Lung (tissue), 12 donors: ENCODE results near the gene SLN. TPM values are rescaled to one million over a fixed set of nuclear protein-coding genes. Genes with fewer than 3 reads are reported as not detected.
A peak's percentile ranks its signal among the peaks of the same experiment; 100 is the strongest.

Experiments used
- ATAC-seq: fragments of 200-7000 bp; cut with Tn5 transposase; one replicate; pipeline ENCODE4 v1.9.1; 2020; ENCODE audit warnings: moderate number of reproducible peaks; ENCODE audit not compliant: insufficient read depth, low FRiP score
- DNase-seq, 3 donors: peaks; one replicate each; pipeline ENCODE4 v3.0.0-alpha.2; 2013 to 2017
- H3K27ac ChIP-seq, 2 donors: one replicate each; pipeline ENCODE4 v1.5.1; 2013; ENCODE audit warnings: mild to moderate bottlenecking in 2 of 2, moderate library complexity in 2 of 2, control low read depth in 1 of 2, inconsistent platforms in 1 of 2, low read depth in 1 of 2, low read length in 1 of 2
- H3K27me3 ChIP-seq, 3 donors: one replicate each; pipeline ENCODE4 v1.5.1; 2013; ENCODE audit warnings: low read length in 2 of 3; ENCODE audit not compliant: control insufficient read depth in 3 of 3, insufficient read depth in 3 of 3
- H3K36me3 ChIP-seq, 4 donors: one replicate each; pipeline ENCODE4 v1.5.1; 2013; ENCODE audit warnings: low read length in 4 of 4, mild to moderate bottlenecking in 1 of 4, moderate library complexity in 1 of 4; ENCODE audit not compliant: control insufficient read depth in 4 of 4, insufficient read depth in 4 of 4
- H3K4me1 ChIP-seq, 5 donors: one replicate each; pipeline ENCODE4 v1.5.1; 2013; ENCODE audit warnings: low read length in 5 of 5, mild to moderate bottlenecking in 2 of 5, moderate library complexity in 1 of 5; ENCODE audit not compliant: control insufficient read depth in 5 of 5, insufficient read depth in 5 of 5
- H3K4me3 ChIP-seq: one replicate; pipeline ENCODE4 v1.5.1; 2013; ENCODE audit warnings: mild to moderate bottlenecking, control low read depth, moderate library complexity
- H3K9ac ChIP-seq, 2 donors: one replicate each; pipeline ENCODE4 v1.5.1; 2013; ENCODE audit warnings: low read length in 2 of 2, control low read depth in 1 of 2; ENCODE audit not compliant: insufficient read depth in 1 of 2
- H3K9me3 ChIP-seq, 4 donors: one replicate each; pipeline ENCODE4 v1.5.1; 2013; ENCODE audit warnings: low read length in 3 of 4, mild to moderate bottlenecking in 1 of 4, moderate library complexity in 1 of 4; ENCODE audit not compliant: control insufficient read depth in 4 of 4, insufficient read depth in 3 of 4
- WGBS, 2 donors: extraction: QIAGEN DNeasy Blood & Tissue Kit; methylation state at CpG; one replicate each; pipeline ENCODE4 v1.1.7; 2013; 5-methylcytosine and 5-hydroxymethylcytosine counted together
- polyA plus RNA-seq, 2 donors: library from polyadenylated mRNA; stranded (reverse); fragments of 200-250 nt; gene quantifications; one replicate each; pipeline ENCODE4 v1.2.1, GENCODE V29; 2013
- total RNA-seq, 2 donors: library from RNA; depleted of rRNA in 1 of 2; stranded (reverse); fragments of >200 nt in 1 of 2; gene quantifications; one replicate each; pipeline ENCODE4 v1.2.1, GENCODE V29; 2014 to 2021
- TF ChIP-seq, protein P1 (sequence below): IDR thresholded peaks from 2 replicates; pipeline ENCODE4 v1.5.1; 2012; ENCODE audit warnings: mild to moderate bottlenecking; ENCODE audit errors: control extremely low read depth, extremely low read depth
- donor health status: control.
- donor health status: control.
- donor health status: Bipolar disorder and iron deficiency.
- donor health status: healthy.
- donor health status: DM: yes; HTN: yes; CAD: no.

Gene SLN
- total and polyA plus RNA-seq, 4 donors, result 0.49 to 0.77 TPM; not detected in 2

- Histone ChIP-seq H3K9ac (no peak overlapping the region), H3K27ac (no peak overlapping the region), H3K4me1 (peaks cover 0 to 4% (median 0%) of the 10 kb centered on the region in 5 donors), H3K4me3 (no peak overlapping the region), H3K9me3 (peaks cover 0 to 2% (median 0%) of the 10 kb centered on the region in 4 donors), H3K36me3 (no peaks in the 10 kb centered on the region), H3K27me3 (no peaks in the 10 kb centered on the region)
- TF ChIP-seq, protein P1, sequence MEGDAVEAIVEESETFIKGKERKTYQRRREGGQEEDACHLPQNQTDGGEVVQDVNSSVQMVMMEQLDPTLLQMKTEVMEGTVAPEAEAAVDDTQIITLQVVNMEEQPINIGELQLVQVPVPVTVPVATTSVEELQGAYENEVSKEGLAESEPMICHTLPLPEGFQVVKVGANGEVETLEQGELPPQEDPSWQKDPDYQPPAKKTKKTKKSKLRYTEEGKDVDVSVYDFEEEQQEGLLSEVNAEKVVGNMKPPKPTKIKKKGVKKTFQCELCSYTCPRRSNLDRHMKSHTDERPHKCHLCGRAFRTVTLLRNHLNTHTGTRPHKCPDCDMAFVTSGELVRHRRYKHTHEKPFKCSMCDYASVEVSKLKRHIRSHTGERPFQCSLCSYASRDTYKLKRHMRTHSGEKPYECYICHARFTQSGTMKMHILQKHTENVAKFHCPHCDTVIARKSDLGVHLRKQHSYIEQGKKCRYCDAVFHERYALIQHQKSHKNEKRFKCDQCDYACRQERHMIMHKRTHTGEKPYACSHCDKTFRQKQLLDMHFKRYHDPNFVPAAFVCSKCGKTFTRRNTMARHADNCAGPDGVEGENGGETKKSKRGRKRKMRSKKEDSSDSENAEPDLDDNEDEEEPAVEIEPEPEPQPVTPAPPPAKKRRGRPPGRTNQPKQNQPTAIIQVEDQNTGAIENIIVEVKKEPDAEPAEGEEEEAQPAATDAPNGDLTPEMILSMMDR, result no peak
- WGBS, 2 donors, result 81 to 84% methylated on average over 4 of the region's 4 CpGs
- DNase-seq, result no peak
- ATAC-seq, result no peak
Measured at GRCh38 chr11:107682171-107682570, 29.7 kb downstream of the SLN start.

DNA sequence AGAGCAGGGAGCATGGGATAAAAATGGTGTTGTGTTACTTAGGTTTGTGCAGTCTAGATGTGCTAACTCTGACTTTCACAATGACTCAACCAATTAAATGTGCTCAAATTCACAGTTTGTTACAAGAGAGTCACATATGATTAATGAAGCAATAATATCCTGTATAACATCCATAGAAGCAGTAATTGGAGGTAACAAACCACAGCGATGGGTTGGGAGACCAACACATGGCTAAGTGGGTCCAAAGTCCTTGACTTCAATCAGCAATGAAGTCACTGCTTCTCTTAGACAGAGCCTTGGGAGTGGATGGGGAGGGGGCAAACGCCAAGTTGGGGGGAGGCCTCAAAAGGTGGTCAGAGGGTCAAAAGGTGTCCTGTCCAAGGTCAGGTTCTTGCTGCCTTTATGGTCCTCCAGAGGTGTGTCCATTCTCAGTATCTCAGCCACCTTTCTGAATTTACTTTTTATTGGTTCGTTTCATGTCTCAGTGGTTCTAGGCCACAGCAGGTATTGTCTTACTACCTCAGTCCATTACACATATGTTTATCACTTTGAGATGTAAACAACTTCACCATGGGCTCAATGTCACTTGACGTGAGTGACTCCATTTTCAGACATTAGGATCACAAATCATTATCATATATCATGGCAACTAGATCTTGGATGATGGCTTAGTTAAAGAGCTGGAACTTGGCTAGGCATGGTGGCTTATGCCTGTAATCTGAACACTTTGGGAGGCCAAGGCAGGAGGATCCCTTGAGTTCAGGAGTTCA lies 32.4 kb downstream of the SLN start:
- no peaks in the 10 kb centered on the region for H3K36me3 ChIP-seq

DNA sequence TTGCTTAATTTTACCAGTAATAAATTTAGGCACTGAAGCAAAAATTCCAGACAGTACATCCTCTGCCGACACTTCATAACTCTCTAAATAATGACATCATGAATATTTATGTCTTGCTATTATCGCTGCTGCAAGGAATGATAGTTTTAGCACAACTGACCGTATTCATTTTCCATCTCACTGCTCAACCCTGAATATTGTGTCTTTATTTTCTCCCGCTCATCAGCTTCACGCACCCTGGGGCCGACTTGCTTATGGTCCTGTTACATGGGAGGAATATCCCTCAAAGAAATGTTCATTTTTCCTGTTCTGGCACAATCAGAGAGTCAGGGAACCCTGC lies 33.3 kb downstream of the SLN start:
- DNase-seq (peak in 1 of 3 donors; percentile 7), ATAC-seq (no peak)
- Histone ChIP-seq H3K9me3 (peaks cover 0 to 2% (median 0%) of the 10 kb centered on the region in 4 donors), H3K4me1 (peaks cover 0 to 4% (median 0%) of the 10 kb centered on the region in 5 donors), H3K36me3 (no peaks in the 10 kb centered on the region), H3K27ac (no peak overlapping the region), H3K4me3 (no peak overlapping the region), H3K27me3 (no peaks in the 10 kb centered on the region), H3K9ac (no peak overlapping the region)
- WGBS, 2 donors, result 73 to 75% methylated on average over 6 of the region's 6 CpGs
- TF ChIP-seq, protein P1, result no peak

More for the DNA sequence above, 32.4 kb downstream of the SLN start:
- Histone ChIP-seq H3K27ac (no peak overlapping the region), H3K4me3 (no peak overlapping the region), H3K4me1 (peaks cover 0 to 4% (median 0%) of the 10 kb centered on the region in 5 donors), H3K27me3 (no peaks in the 10 kb centered on the region), H3K9ac (no peak overlapping the region), H3K9me3 (peaks cover 0 to 2% (median 0%) of the 10 kb centered on the region in 4 donors)
- TF ChIP-seq, protein P1, result no peak
- WGBS, 2 donors, result 87 to 91% methylated on average over 4 of the region's 4 CpGs
- DNase-seq (no peak), ATAC-seq (no peak)
